Inflammatory macrophage treated with lipopolysaccharide for 4 hours (primary cell): ENCODE measurements around the gene GNB5.
A peak's percentile ranks its signal among the peaks of the same experiment; 100 is the strongest.
"Not testable (repeated sequence)": the region's sequence is repeated elsewhere in the genome, so short reads cannot be mapped to it uniquely, and the experiment has no call there.

Source experiments
- DNase-seq: peaks from one replicate; pipeline ENCODE4 v3.0.0-alpha.2; 2020

Gene GNB5

DNA sequence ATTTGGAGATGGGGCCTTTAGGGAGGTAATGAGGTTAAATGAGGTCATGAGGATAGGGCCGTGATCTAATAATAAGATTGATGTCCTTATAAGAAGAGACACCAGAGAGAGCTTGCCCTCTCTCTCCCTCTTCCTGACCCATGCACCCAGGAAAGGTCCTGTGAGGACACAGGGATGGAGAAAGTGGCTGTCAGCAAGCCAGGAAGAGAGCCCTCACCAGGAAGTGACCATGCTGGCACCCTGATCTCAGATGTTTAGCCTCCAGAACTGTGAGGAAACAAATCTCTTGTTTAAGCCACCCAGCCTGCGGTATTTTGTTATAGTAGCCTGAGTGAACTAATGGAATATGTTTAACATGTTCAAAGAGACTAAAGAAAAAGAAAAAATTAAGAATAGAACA is 15.3 kb upstream of the GNB5 start:
- DNase-seq = no peak

DNA sequence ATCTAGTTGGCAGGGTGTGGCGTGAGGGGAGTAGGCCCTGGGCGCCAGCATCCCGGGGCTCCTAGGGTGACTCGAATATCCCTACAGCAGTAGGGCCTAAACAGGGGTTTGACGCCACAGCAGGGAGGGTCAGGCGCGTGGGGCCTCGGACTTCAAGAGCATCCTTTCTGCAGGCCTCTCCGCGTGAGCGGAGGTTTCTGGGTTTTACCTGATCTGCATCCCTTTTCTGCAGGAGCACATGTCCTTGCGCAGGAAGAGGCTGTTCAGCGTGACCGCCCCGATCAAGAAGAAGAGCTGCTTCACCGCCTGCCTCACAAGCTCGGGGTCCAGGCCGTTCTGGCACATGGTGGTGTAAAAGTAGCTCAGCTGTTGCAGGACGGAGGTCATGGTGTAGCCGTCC is 13.5 kb upstream of the GNB5 start:
- DNase-seq = no peak

DNA sequence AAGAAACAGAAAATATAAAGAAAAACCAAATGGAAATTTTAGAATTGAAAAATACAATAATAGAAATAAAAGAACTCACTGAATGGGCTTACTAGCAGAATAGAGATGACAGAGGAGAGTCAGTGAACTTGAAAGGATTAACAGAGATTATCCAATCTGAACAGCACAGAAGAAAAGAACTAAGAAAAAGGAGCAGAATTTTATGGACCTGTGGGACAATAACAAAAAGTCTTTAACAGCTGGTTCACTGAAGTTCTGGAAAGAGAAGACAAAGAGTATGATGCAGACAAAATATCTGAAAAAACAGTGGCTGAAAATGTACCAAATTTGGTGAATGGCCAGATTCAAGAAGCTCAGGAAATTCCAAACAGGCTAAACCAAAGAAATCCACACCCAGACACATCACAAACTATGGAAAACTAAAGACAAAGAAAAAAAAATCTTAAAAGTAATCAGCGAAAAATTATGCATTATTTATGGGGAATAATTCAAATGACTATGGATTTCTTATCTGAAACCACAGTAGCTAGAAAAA is 9.7 kb upstream of the GNB5 start:
- DNase-seq = no peak

DNA sequence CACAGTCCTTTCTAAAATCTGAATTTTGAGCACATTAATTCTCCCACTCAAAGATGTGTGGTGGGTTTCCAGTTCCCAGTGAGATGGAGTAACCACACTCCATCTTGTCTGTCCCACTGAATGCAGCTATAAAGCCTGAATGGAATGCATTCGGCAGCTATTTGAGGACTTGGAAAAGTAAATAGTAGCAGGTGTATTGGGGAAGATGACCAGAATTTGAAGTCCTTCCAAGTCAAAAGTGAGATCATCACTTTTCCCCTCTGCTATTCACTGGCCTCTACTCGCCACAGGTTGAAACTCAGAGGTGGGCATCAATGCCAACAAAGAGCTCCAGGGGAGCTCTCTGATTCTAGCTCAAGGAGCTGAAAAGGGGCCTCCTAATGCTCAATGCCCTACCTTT is 8.1 kb upstream of the GNB5 start:
- no peak for DNase-seq

DNA sequence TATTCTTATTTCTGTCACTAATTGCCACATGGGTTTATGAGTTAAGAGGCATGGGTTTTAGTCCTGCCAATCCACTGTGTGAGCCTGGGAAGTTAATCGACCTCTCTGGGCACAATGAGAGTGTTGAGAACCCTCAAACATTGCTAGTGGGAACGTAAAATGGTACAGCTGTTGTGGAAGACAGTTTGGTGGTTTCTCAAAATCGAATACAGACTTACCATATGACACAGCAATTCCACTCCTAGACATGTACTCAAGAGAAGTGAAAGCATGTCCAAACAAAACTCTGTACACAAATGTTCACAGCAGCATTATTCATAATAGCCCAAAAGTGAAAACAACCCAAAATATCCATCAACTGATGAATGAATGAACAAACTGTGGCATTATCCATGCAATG is 5.7 kb upstream of the GNB5 start:
- no peak for DNase-seq

DNA sequence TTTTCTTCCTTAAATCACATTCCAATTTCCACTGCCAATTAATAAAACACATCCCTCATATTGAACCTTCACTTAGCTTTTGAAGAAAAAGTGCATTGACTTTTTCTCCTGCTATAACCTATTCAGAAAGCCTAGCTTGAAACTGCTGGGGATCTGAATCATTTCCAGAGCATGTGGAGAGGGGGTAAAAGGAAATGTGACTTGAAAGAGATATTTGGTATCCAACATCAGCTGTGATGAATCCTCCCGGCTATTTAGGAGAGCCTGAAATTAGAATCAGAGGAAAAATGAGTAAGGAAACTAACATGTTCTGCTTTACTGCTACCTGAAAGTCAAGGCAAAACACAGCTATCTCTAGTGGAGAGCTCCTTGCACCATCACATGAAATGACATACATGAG is 2.6 kb upstream of the GNB5 start:
- DNase-seq = no peak

DNA sequence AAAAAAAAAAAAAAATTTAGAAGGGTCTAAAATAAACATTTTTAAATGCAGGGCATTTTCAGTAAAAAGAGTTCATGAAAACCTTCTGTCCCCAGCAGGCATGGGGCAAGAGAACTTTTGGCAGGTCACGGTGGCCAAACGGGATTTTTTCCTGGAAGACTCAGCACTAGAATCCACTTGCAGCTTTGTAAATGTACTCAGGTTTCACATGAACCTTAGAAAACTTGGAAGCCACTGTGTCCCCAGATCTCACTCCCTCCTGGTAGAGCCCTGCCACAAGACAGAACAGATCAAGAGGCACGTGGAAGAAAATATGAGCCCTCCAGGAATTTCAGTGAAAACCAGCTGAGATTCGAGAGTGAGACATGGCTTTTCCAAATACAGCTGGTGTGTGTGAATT is 2.1 kb upstream of the GNB5 start:
- no peak for DNase-seq

- no peak for DNase-seq
These were observed 4.3 kb downstream of the GNB5 start for GRCh38 chr15:52186651-52187486.

DNA sequence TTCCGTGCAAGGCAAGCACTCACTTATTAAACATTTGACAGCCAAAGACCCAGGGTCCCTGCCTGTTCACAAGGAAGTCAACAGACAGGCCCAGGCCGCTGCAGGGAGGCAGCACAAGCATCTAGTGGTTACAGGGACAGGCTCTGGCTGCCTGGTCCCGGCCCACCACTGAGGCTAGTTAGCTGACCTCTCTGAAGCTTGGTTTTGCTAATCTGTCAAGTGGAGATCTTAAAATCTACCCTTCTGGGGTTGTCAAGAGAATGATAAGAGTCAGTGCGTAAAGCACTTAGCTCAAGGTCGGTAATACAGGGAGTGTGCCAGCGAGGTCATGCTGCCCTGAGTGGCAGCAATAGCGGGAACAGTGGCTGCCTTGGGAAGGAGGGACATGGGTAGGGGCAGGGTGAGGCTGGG is 6.0 kb downstream of the GNB5 start:
- no peak for DNase-seq

- DNase-seq = no peak
These were observed 6.5 kb downstream of the GNB5 start for GRCh38 chr15:52184721-52185120.

DNA sequence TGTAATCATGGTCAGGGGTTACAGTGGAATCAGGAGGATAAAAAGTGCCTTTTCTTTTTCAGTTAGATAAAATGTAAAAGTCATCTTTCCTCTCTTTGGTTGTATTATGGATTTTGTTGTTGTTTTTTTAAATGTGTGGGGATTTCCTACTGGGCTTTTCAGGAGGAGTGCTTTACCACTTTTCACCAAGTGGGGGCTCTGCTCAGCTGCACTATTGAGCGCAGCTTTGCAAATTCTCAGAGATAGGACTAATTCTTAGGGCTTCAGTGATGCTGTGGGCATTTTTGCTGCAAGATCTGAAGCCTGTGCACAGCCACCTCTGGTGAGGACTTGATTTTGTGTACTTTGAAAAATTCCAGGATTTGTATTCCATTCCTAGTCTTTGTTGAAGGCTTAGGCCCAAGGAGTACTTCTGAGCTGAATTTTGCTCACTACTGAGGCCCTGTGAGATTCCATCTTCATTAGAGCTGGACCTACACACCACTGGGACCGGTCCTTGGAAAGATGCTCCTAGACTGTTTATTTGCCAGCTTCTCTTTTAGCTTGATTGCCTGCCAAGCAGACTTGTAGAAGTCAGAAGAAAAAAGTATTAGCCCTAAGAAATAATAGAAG is 7.5 kb downstream of the GNB5 start:
- peak; percentile 22 for DNase-seq

- DNase-seq = no peak
These were observed 9.0 kb downstream of the GNB5 start for GRCh38 chr15:52181938-52182780.

DNA sequence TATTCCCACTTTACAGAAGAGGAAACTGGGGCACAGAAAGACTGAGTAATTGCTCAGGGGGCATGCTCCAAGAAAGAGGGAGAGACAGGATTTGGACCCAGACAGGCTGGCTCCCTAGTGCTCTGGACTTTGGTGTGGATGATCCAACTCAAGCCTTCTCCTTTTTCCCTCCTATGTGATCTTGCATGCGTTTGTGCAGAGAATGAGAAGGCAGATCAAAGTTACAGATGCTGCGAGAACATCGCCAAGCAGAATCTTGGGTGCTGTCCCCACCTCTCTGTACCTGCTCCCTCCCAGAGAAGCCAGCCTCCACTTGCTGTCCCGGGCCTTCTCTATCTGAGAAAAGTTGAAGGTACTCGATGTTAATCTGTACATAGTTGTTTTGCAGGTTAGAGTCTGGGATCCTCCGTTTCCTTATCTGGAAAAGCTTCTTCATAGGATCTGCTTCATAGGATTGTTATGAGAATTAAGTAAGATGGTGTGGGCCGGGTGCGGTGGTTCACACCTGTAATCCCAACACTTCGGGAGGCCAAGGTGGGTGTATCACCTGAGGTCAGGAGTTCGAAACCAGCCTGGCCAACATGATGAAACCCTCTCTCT is 10.2 kb downstream of the GNB5 start:
- DNase-seq = no peak

GRCh38 chr15:52180196-52180835 is 10.9 kb downstream of the GNB5 start:
- DNase-seq = no peak

GRCh38 chr15:52179278-52180195 is 11.7 kb downstream of the GNB5 start:
- DNase-seq = peak; percentile 74

GRCh38 chr15:52178765-52179164 is 12.4 kb downstream of the GNB5 start:
- DNase-seq = no peak

DNA sequence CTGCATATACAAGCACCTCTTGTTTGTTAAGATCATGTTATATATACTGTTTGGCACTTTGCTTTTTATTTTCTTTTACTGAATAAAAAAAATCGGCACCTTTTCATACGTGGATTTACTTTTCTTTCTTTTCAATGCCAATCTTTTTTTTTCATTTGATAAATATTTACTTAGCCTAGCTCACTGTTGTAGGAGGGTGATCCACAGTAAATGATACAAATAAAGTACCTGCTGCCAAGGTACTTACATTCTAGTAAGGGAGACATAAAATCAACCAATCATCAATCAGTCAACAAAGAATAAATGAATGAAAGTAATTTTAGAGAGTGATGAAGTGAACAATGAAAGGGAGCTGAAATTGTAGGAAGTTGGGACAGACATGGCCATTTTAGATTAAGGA is 18.3 kb downstream of the GNB5 start:
- DNase-seq = no peak

GRCh38 chr15:52171807-52172206 is 19.4 kb downstream of the GNB5 start:
- DNase-seq = no peak

- DNase-seq = no peak
These were observed 19.8 kb downstream of the GNB5 start for GRCh38 chr15:52171386-52171785.

GRCh38 chr15:52170199-52170598 is 21.0 kb downstream of the GNB5 start:
- DNase-seq = not testable (repeated sequence)

DNA sequence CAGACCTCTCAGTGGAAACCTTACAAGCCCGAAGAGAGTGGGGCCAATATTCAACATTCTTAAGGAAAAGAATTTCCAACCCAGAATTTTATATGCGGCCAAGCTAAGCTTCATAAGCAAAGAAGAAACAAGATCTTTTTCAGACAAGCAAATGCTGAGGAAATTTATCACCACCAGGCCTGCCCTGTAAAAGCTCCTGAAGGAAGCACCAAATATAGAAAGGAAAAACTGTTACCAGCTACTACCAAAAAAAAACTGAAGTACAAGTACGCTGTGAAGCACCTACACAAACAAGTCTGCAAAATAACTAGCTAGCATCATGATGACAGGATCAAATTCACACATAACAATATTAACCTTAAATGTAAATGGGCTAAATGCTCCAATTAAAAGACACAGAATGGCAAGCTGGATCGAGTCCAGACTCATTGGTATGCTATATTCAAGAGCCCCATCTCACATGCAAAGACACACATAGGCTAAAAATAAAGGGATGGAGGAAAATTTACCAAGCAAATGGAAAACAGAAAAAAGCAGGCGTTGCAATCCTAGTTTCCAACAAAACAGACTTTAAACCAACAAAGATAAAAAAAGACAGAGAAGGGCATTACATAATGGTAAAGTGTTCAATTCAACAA is 25.6 kb downstream of the GNB5 start:
- DNase-seq = not testable (repeated sequence)
